Activated naive CD8-positive, alpha-beta T cell treated with anti-CD3 and anti-CD28 coated beads, Interleukin-2, amount 50 U/mL, for 24 hours (primary cell): ENCODE results near the gene AXL.
A peak's percentile ranks its signal among the peaks of the same experiment; 100 is the strongest.
"Not testable (repeated sequence)": the region's sequence is repeated elsewhere in the genome, so short reads cannot be mapped to it uniquely, and the experiment has no call there.

ENCODE experiments used
- ATAC-seq: fragments of 150-1000 bp; cut with Tn5 transposase; one replicate; pipeline ENCODE4 v1.10.0; 2021
- DNase-seq: peaks from one replicate; pipeline ENCODE4 v3.0.0; 2021
- H3K27ac Mint-ChIP-seq: one replicate; pipeline ENCODE4 v1.8.0; 2021; ENCODE audit warnings: mild to moderate bottlenecking, mixed read lengths
- H3K27me3 Mint-ChIP-seq: one replicate; pipeline ENCODE4 v1.8.0; 2021; ENCODE audit warnings: mixed read lengths
- H3K36me3 Mint-ChIP-seq: one replicate; pipeline ENCODE4 v1.8.0; 2021; ENCODE audit warnings: low read depth, mixed read lengths
- H3K4me1 Mint-ChIP-seq: one replicate; pipeline ENCODE4 v1.8.0; 2021; ENCODE audit warnings: mixed read lengths
- H3K4me3 Mint-ChIP-seq: one replicate; pipeline ENCODE4 v1.8.0; 2021; ENCODE audit warnings: mild to moderate bottlenecking, moderate library complexity, mixed read lengths
- H3K9me3 Mint-ChIP-seq: one replicate; pipeline ENCODE4 v1.8.0; 2021; ENCODE audit warnings: mixed read lengths

AXL gene

GRCh38 chr19:41265395-41266153 lies 46.6 kb downstream of the AXL start:
- Mint-ChIP-seq H3K4me3 (peak overlapping the region; percentile 90), H3K4me1 (peaks cover 50% of the 10 kb centered on the region), H3K36me3 (peaks cover 40% of the 10 kb centered on the region), H3K9me3 (peaks cover 3% of the 10 kb centered on the region), H3K27me3 (peaks cover 4% of the 10 kb centered on the region), H3K27ac (peak overlapping the region; percentile 98)
- no peak for ATAC-seq
- DNase-seq, result peak; percentile 17

GRCh38 chr19:41269055-41269454 lies 50.0 kb downstream of the AXL start:
- Mint-ChIP-seq H3K27ac (no peak overlapping the region), H3K27me3 (peaks cover under 1% of the 10 kb centered on the region), H3K4me3 (no peak overlapping the region), H3K4me1 (peaks cover 33% of the 10 kb centered on the region), H3K9me3 (peaks cover under 1% of the 10 kb centered on the region), H3K36me3 (peaks cover 65% of the 10 kb centered on the region)
- DNase-seq (no peak), ATAC-seq (no peak)

GRCh38 chr19:41269571-41269970 lies 50.5 kb downstream of the AXL start:
- Mint-ChIP-seq H3K27ac (no peak overlapping the region), H3K9me3 (no peaks in the 10 kb centered on the region), H3K4me1 (peaks cover 32% of the 10 kb centered on the region), H3K4me3 (no peak overlapping the region), H3K36me3 (peaks cover 69% of the 10 kb centered on the region), H3K27me3 (no peaks in the 10 kb centered on the region)
- ATAC-seq (no peak), DNase-seq (no peak)

- H3K27me3 Mint-ChIP-seq, result no peaks in the 10 kb centered on the region
- no peak overlapping the region for H3K4me3 Mint-ChIP-seq
- peaks cover 76% of the 10 kb centered on the region for H3K36me3 Mint-ChIP-seq
- peaks cover 4% of the 10 kb centered on the region for H3K4me1 Mint-ChIP-seq
- H3K9me3 Mint-ChIP-seq, result no peaks in the 10 kb centered on the region
- DNase-seq (no peak), ATAC-seq (no peak)
- H3K27ac Mint-ChIP-seq, result no peak overlapping the region
Observed at GRCh38 chr19:41273076-41273475, 54.1 kb downstream of the AXL start.

- peaks cover 77% of the 10 kb centered on the region for H3K36me3 Mint-ChIP-seq
- DNase-seq, result no peak
- ATAC-seq, result no peak
- H3K4me1 Mint-ChIP-seq, result no peaks in the 10 kb centered on the region
- no peak overlapping the region for H3K27ac Mint-ChIP-seq
- no peak overlapping the region for H3K4me3 Mint-ChIP-seq
- H3K9me3 Mint-ChIP-seq, result no peaks in the 10 kb centered on the region
- no peaks in the 10 kb centered on the region for H3K27me3 Mint-ChIP-seq
Observed at GRCh38 chr19:41274802-41275201, 55.8 kb downstream of the AXL start.

GRCh38 chr19:41276231-41276630 lies 57.2 kb downstream of the AXL start:
- H3K36me3 Mint-ChIP-seq, result peaks cover 83% of the 10 kb centered on the region
- no peak for DNase-seq
- no peaks in the 10 kb centered on the region for H3K4me1 Mint-ChIP-seq
- H3K9me3 Mint-ChIP-seq, result no peaks in the 10 kb centered on the region
- no peaks in the 10 kb centered on the region for H3K27me3 Mint-ChIP-seq
- no peak overlapping the region for H3K4me3 Mint-ChIP-seq
- H3K27ac Mint-ChIP-seq, result no peak overlapping the region
- no peak for ATAC-seq

GRCh38 chr19:41278478-41278877 lies 59.5 kb downstream of the AXL start:
- peaks cover 75% of the 10 kb centered on the region for H3K36me3 Mint-ChIP-seq

GRCh38 chr19:41288673-41289530 lies 69.9 kb downstream of the AXL start:
- Mint-ChIP-seq H3K27me3 (no peaks in the 10 kb centered on the region), H3K9me3 (no peaks in the 10 kb centered on the region), H3K36me3 (peaks cover 45% of the 10 kb centered on the region), H3K4me3 (no peak overlapping the region), H3K4me1 (peaks cover 1% of the 10 kb centered on the region), H3K27ac (no peak overlapping the region)
- ATAC-seq (no peak), DNase-seq (no peak)

More at GRCh38 chr19:41278478-41278877, 59.5 kb downstream of the AXL start:
- no peaks in the 10 kb centered on the region for H3K4me1 Mint-ChIP-seq
- ATAC-seq (no peak), DNase-seq (no peak)
- no peaks in the 10 kb centered on the region for H3K9me3 Mint-ChIP-seq
- no peaks in the 10 kb centered on the region for H3K27me3 Mint-ChIP-seq
- H3K27ac Mint-ChIP-seq, result no peak overlapping the region
- no peak overlapping the region for H3K4me3 Mint-ChIP-seq

- not testable (repeated sequence) for DNase-seq, H3K27me3 Mint-ChIP-seq, H3K4me1 Mint-ChIP-seq, H3K4me3 Mint-ChIP-seq, ATAC-seq, H3K9me3 Mint-ChIP-seq, H3K27ac Mint-ChIP-seq
- H3K36me3 Mint-ChIP-seq, result peaks cover 50% of the 10 kb centered on the region
Observed at GRCh38 chr19:41289814-41290213, 70.8 kb downstream of the AXL start.

- H3K9me3 Mint-ChIP-seq, result no peaks in the 10 kb centered on the region
- H3K36me3 Mint-ChIP-seq, result peaks cover 73% of the 10 kb centered on the region
- H3K4me1 Mint-ChIP-seq, result peaks cover 44% of the 10 kb centered on the region
- H3K27ac Mint-ChIP-seq, result no peak overlapping the region
- ATAC-seq (no peak), DNase-seq (no peak)
- no peak overlapping the region for H3K4me3 Mint-ChIP-seq
- H3K27me3 Mint-ChIP-seq, result no peaks in the 10 kb centered on the region
Observed at GRCh38 chr19:41294393-41294792, 75.4 kb downstream of the AXL start.

GRCh38 chr19:41295499-41295898 lies 76.5 kb downstream of the AXL start:
- H3K36me3 Mint-ChIP-seq, result peaks cover 80% of the 10 kb centered on the region
- H3K4me3 Mint-ChIP-seq, result no peak overlapping the region
- no peaks in the 10 kb centered on the region for H3K27me3 Mint-ChIP-seq
- DNase-seq (no peak), ATAC-seq (no peak)
- H3K27ac Mint-ChIP-seq, result peak overlapping the region; percentile 85
- H3K4me1 Mint-ChIP-seq, result peaks cover 55% of the 10 kb centered on the region
- H3K9me3 Mint-ChIP-seq, result no peaks in the 10 kb centered on the region

- no peaks in the 10 kb centered on the region for H3K9me3 Mint-ChIP-seq
- ATAC-seq, result peak; percentile 4
- H3K36me3 Mint-ChIP-seq, result peaks cover 83% of the 10 kb centered on the region
- peak overlapping the region; percentile 85 for H3K27ac Mint-ChIP-seq
- DNase-seq, result no peak
- H3K27me3 Mint-ChIP-seq, result no peaks in the 10 kb centered on the region
- no peak overlapping the region for H3K4me3 Mint-ChIP-seq
- peaks cover 65% of the 10 kb centered on the region for H3K4me1 Mint-ChIP-seq
Observed at GRCh38 chr19:41296433-41296871, 77.4 kb downstream of the AXL start.

- H3K27ac Mint-ChIP-seq, result peak overlapping the region; percentile 85
- H3K27me3 Mint-ChIP-seq, result no peaks in the 10 kb centered on the region
- peaks cover 78% of the 10 kb centered on the region for H3K4me1 Mint-ChIP-seq
- peaks cover 84% of the 10 kb centered on the region for H3K36me3 Mint-ChIP-seq
- DNase-seq, result no peak
- H3K9me3 Mint-ChIP-seq, result no peaks in the 10 kb centered on the region
- H3K4me3 Mint-ChIP-seq, result peak overlapping the region; percentile 10
- ATAC-seq, result peak; percentile 26
Observed at GRCh38 chr19:41297628-41298347, 78.8 kb downstream of the AXL start.

- Mint-ChIP-seq H3K36me3 (peaks cover 85% of the 10 kb centered on the region), H3K27me3 (no peaks in the 10 kb centered on the region), H3K27ac (peak overlapping the region; percentile 88), H3K4me1 (peaks cover 85% of the 10 kb centered on the region), H3K9me3 (no peaks in the 10 kb centered on the region), H3K4me3 (no peak overlapping the region)
- ATAC-seq (peak; percentile 57), DNase-seq (peak; percentile 49)
Observed at GRCh38 chr19:41298348-41298964, 79.4 kb downstream of the AXL start.
